Measurements from ENCODE around the gene USH2A.

DNA sequence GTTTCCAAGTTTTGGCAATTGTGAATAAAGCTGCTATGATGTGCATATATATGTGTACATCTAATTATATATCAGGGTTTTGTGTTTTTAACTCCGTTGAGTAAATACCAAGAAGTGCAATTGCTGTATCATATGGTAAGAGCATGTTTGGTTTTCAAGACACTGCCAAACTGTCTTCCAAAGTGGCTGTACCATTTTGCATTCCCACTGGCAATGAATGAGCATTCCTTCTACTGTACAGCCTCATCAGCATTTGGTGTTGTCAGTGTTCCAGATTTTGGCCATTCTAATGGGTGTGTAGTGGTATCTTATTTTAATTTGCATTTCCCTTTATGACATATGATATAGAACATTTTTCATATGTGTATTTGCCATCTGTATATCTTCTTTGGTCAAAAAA is 246.3 kb downstream of the USH2A start:
- TF ChIP-seq POLR2A (IDR thresholded peaks at IDR 0.05) = no peak
- TF ChIP-seq, protein P1, sequence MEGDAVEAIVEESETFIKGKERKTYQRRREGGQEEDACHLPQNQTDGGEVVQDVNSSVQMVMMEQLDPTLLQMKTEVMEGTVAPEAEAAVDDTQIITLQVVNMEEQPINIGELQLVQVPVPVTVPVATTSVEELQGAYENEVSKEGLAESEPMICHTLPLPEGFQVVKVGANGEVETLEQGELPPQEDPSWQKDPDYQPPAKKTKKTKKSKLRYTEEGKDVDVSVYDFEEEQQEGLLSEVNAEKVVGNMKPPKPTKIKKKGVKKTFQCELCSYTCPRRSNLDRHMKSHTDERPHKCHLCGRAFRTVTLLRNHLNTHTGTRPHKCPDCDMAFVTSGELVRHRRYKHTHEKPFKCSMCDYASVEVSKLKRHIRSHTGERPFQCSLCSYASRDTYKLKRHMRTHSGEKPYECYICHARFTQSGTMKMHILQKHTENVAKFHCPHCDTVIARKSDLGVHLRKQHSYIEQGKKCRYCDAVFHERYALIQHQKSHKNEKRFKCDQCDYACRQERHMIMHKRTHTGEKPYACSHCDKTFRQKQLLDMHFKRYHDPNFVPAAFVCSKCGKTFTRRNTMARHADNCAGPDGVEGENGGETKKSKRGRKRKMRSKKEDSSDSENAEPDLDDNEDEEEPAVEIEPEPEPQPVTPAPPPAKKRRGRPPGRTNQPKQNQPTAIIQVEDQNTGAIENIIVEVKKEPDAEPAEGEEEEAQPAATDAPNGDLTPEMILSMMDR (IDR thresholded peaks at IDR 0.05) = no peak
